ENCODE results near the gene DLG2. TPM values are rescaled to one million over a fixed set of nuclear protein-coding genes. Genes with fewer than 3 reads are reported as not detected.

The DLG2 gene
- total and polyA plus RNA-seq, 2 donors (not counting 3 experiments of a cell fraction or from before 2014, with no cell fraction given) = 0.15 to 1.1 TPM

GRCh38 chr11:84345027-84345426, 1282.1 kb downstream of the DLG2 start:
- DNase-seq (ENCODE audit: low read depth, low spot score) (no peak), FAIRE-seq (no peak)
- no peaks in the 10 kb centered on the region for H3K4me1 ChIP-seq (ENCODE audit: control insufficient read depth, extremely low read depth, insufficient read depth, low read length)
- dilution Hi-C loops (cut with MboI; ENCODE audit: extremely low pct_ligation_motif_present, low sequenced_read_pairs) (no loop called here), intact Hi-C loops (cut with micrococcal nuclease) (no loop called here)
- H4K20me1 ChIP-seq (replicated peaks; ENCODE audit: control insufficient read depth, extremely low read depth, insufficient read depth, low read length) = no peaks in the 10 kb centered on the region
- H3K9ac ChIP-seq (replicated peaks; ENCODE audit: extremely low read depth, insufficient read depth, low read length) = no peak overlapping the region
- no peaks in the 10 kb centered on the region for H3K79me2 ChIP-seq (ENCODE audit: control insufficient read depth, insufficient read depth, low read length)
- no peak overlapping the region for H3K27ac ChIP-seq (ENCODE audit: insufficient read depth, low read depth, low read length)
- H3K4me2 ChIP-seq (ENCODE audit: insufficient read depth, low read length) = no peak overlapping the region
- H3K9me3 ChIP-seq (replicated peaks; ENCODE audit: control insufficient read depth, insufficient read depth, low read length) = peaks cover 1% of the 10 kb centered on the region
- no peaks in the 10 kb centered on the region for H3K9me1 ChIP-seq (replicated peaks; ENCODE audit: control insufficient read depth, extremely low read depth, insufficient read depth, low read length)
- no peak for TF ChIP-seq FOS (IDR thresholded peaks at IDR 0.05; ENCODE audit: borderline replicate concordance, insufficient read depth, low read length)
- no peak for TF ChIP-seq GATA2 (IDR thresholded peaks at IDR 0.05; ENCODE audit: insufficient read depth, insufficient read length, low read depth, low read length)
- TF ChIP-seq CTCF (IDR thresholded peaks at IDR 0.05; ENCODE audit: extremely low read depth in 1 of 2, insufficient read depth in 1 of 2, low read depth in 1 of 2, low read length in 2 of 2) = no peak
- no peak for TF ChIP-seq EZH2 (IDR thresholded peaks at IDR 0.05; ENCODE audit: borderline replicate concordance, low read depth, low read length, severe bottlenecking)
- no peak for TF ChIP-seq POLR2A (IDR thresholded peaks at IDR 0.05; ENCODE audit: low read depth, low read length)
- TF ChIP-seq MYC (IDR thresholded peaks at IDR 0.05; ENCODE audit: low read depth, low read length) = no peak
- no peak overlapping the region for H3K4me3 ChIP-seq (replicated peaks in 1 of 3; ENCODE audit: insufficient read depth in 1 of 3, low read depth in 1 of 3, low read length in 3 of 3)
- no peak overlapping the region for H2AFZ ChIP-seq (ENCODE audit: low read depth, low read length)
- POLR2A ChIA-PET = no interaction called here
- no TSS peak for BruUV-seq (replicated peaks)
- CTCF ChIA-PET = no interaction called here
- H3K36me3 ChIP-seq (ENCODE audit: control insufficient read depth in 2 of 2, extremely low read depth in 1 of 2, insufficient read depth in 2 of 2, low read length in 2 of 2) = no peaks in the 10 kb centered on the region
- H3K27me3 ChIP-seq (ENCODE audit: control insufficient read depth in 2 of 2, insufficient read depth in 2 of 2, low read length in 2 of 2) = no peaks in the 10 kb centered on the region

GRCh38 chr11:84339796-84340195, 1287.3 kb downstream of the DLG2 start:
- dilution Hi-C loops (cut with MboI; ENCODE audit: extremely low pct_ligation_motif_present, low sequenced_read_pairs) = no loop called here
- Histone ChIP-seq H3K4me3 (replicated peaks in 1 of 3; ENCODE audit: insufficient read depth in 1 of 3, low read depth in 1 of 3, low read length in 3 of 3) (no peak overlapping the region), H3K9me1 (replicated peaks; ENCODE audit: control insufficient read depth, extremely low read depth, insufficient read depth, low read length) (no peaks in the 10 kb centered on the region), H3K9ac (replicated peaks; ENCODE audit: extremely low read depth, insufficient read depth, low read length) (no peak overlapping the region), H3K27me3 (ENCODE audit: control insufficient read depth in 2 of 2, insufficient read depth in 2 of 2, low read length in 2 of 2) (no peaks in the 10 kb centered on the region), H2AFZ (ENCODE audit: low read depth, low read length) (no peak overlapping the region), H3K4me2 (ENCODE audit: insufficient read depth, low read length) (no peak overlapping the region), H3K79me2 (ENCODE audit: control insufficient read depth, insufficient read depth, low read length) (no peaks in the 10 kb centered on the region), H3K4me1 (ENCODE audit: control insufficient read depth, extremely low read depth, insufficient read depth, low read length) (no peaks in the 10 kb centered on the region), H3K36me3 (ENCODE audit: control insufficient read depth in 2 of 2, extremely low read depth in 1 of 2, insufficient read depth in 2 of 2, low read length in 2 of 2) (no peaks in the 10 kb centered on the region), H3K27ac (ENCODE audit: insufficient read depth, low read depth, low read length) (no peak overlapping the region), H4K20me1 (replicated peaks; ENCODE audit: control insufficient read depth, extremely low read depth, insufficient read depth, low read length) (no peaks in the 10 kb centered on the region), H3K9me3 (replicated peaks; ENCODE audit: control insufficient read depth, insufficient read depth, low read length) (no peaks in the 10 kb centered on the region)
- CTCF ChIA-PET = no interaction called here
- no peak for FAIRE-seq
- DNase-seq (ENCODE audit: low read depth, low spot score) = no peak
- intact Hi-C loops (cut with micrococcal nuclease) = no loop called here
- TF ChIP-seq EZH2 (IDR thresholded peaks at IDR 0.05; ENCODE audit: borderline replicate concordance, low read depth, low read length, severe bottlenecking) = no peak
- BruUV-seq (replicated peaks) = no TSS peak
- POLR2A ChIA-PET = no interaction called here
